ENCODE results near the gene SOCS3.

DNA sequence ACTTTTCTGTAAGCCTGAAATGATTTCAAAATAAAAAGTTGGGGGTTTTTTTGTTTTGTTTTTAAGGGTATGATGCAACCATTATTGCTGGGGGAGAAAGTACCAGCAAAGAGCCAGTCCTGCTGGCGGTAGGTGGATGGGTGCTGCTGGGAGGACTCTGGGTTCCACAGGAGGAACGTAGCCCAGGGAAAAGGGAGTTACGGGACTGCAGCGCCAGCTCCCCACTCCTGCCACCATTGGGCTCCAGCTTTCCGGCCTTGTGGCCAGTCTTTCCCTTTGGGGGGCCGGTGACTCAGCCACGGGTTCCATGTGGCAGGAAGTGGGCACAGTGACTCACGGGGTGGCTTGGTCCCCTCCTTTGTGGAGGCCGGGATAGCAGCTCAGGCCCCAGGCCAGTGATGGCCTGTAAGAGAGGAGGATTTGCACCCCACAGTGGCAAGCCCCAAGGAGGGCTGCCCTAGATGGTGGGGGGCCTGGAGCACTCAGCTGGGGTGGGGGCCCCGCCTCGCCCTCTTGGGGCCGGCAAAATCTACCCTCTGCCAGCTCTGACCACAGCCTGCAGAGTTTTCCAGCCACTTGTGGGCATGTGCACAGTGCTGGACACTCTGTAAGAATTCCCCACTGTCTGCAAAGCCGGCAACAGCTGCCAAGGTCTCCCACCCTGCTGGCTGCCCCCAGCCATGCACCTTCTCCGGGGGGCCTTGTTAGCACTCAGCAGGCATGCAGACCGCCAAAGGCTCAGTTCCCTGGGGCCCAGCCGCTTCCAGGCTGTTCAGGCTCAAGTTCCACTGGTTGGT lies 30.4 kb downstream of the SOCS3 start:
- TF ChIP-seq, protein P1, sequence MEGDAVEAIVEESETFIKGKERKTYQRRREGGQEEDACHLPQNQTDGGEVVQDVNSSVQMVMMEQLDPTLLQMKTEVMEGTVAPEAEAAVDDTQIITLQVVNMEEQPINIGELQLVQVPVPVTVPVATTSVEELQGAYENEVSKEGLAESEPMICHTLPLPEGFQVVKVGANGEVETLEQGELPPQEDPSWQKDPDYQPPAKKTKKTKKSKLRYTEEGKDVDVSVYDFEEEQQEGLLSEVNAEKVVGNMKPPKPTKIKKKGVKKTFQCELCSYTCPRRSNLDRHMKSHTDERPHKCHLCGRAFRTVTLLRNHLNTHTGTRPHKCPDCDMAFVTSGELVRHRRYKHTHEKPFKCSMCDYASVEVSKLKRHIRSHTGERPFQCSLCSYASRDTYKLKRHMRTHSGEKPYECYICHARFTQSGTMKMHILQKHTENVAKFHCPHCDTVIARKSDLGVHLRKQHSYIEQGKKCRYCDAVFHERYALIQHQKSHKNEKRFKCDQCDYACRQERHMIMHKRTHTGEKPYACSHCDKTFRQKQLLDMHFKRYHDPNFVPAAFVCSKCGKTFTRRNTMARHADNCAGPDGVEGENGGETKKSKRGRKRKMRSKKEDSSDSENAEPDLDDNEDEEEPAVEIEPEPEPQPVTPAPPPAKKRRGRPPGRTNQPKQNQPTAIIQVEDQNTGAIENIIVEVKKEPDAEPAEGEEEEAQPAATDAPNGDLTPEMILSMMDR (IDR thresholded peaks at IDR 0.05; ENCODE audit: low read depth, low read length) = no peak
- TF ChIP-seq POLR2A (IDR thresholded peaks at IDR 0.05; ENCODE audit: extremely low read depth, insufficient read length) (no peak), MYC (IDR thresholded peaks at IDR 0.05; ENCODE audit: low read depth, low read length) (peak; percentile 84; the same call in 1 of the 2 replicates)
- TF ChIP-seq, protein P2, sequence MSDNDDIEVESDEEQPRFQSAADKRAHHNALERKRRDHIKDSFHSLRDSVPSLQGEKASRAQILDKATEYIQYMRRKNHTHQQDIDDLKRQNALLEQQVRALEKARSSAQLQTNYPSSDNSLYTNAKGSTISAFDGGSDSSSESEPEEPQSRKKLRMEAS (IDR thresholded peaks at IDR 0.05; ENCODE audit: low read depth, low read length) = peak; percentile 75

Measured in NB4 (cell line).